HepG2 (cell line): ENCODE data around the gene TUBG1. TPM values are rescaled to one million over a fixed set of nuclear protein-coding genes. Genes with fewer than 3 reads are reported as not detected.
A peak's percentile ranks its signal among the peaks of the same experiment; 100 is the strongest.

Experiments
- AGO2 ChIP-seq: fragments of 200-400 bp; formaldehyde crosslinking; optimal IDR thresholded peaks from 2 replicates; pipeline ENCODE3; 2017; ENCODE audit warnings: mild to moderate bottlenecking, low read depth, low read length, moderate library complexity
- BRF2 ChIP-seq: sonication (generic); formaldehyde crosslinking; IDR thresholded peaks from 2 replicates; pipeline ENCODE4 v1.8.1; 2022; ENCODE audit warnings: mild to moderate bottlenecking, missing genetic modification reagents
- DMAP1 ChIP-seq: IDR thresholded peaks from 2 replicates; pipeline ENCODE4 v1.6.1; 2016
- GFI1 ChIP-seq: sonication (generic); formaldehyde crosslinking; IDR thresholded peaks from 2 replicates; pipeline ENCODE4 v1.5.0; 2020; ENCODE audit warnings: missing genetic modification reagents, mild to moderate bottlenecking, borderline replicate concordance
- GLMP ChIP-seq: sonication (generic); formaldehyde crosslinking; IDR thresholded peaks from 2 replicates; pipeline ENCODE4 v1.9.0; 2021; ENCODE audit warnings: missing genetic modification reagents, mild to moderate bottlenecking, borderline replicate concordance
- ISX ChIP-seq: sonication (generic); formaldehyde crosslinking; conservative IDR thresholded peaks from 2 replicates; pipeline ENCODE4 v1.5.0; 2020; ENCODE audit warnings: missing genetic modification reagents
- MED8 ChIP-seq: sonication (generic); formaldehyde crosslinking; IDR thresholded peaks from 2 replicates; pipeline ENCODE4 v1.8.1; 2023; ENCODE audit warnings: mild to moderate bottlenecking, missing genetic modification reagents; ENCODE audit not compliant: insufficient replicate concordance
- MYPOP ChIP-seq: sonication (generic); formaldehyde crosslinking; IDR thresholded peaks from 2 replicates; pipeline ENCODE4 v1.8.1; 2023; ENCODE audit warnings: mild to moderate bottlenecking, moderate library complexity, missing genetic modification reagents
- NFE2L1 ChIP-seq: sonication (generic); formaldehyde crosslinking; IDR thresholded peaks from 2 replicates; pipeline ENCODE4 v1.4.0; 2020; ENCODE audit warnings: missing genetic modification reagents, mild to moderate bottlenecking, borderline replicate concordance
- PBX2 ChIP-seq: IDR thresholded peaks from 2 replicates; pipeline ENCODE4 v1.6.1; 2016; ENCODE audit warnings: control low read depth
- U2AF2 ChIP-seq: fragments of 200-400 bp; formaldehyde crosslinking; IDR thresholded peaks from 2 replicates; pipeline ENCODE4 v1.6.1; 2017; ENCODE audit warnings: low read depth, mild to moderate bottlenecking, low read length
- ZBTB14 ChIP-seq: sonication (generic); formaldehyde crosslinking; IDR thresholded peaks from 2 replicates; pipeline ENCODE4 v1.4.0; 2020; ENCODE audit warnings: missing genetic modification reagents
- ZBTB37 ChIP-seq: sonication (generic); formaldehyde crosslinking; IDR thresholded peaks from 2 replicates; pipeline ENCODE4 v1.4.0; 2020; ENCODE audit warnings: mild to moderate bottlenecking, missing genetic modification reagents
- ZNF333 ChIP-seq: sonication (generic); formaldehyde crosslinking; IDR thresholded peaks from 2 replicates; pipeline ENCODE4 v1.4.0; 2020; ENCODE audit warnings: mild to moderate bottlenecking, missing genetic modification reagents, borderline replicate concordance
- ZNF512B ChIP-seq: sonication (generic); formaldehyde crosslinking; IDR thresholded peaks from 2 replicates; pipeline ENCODE4 v1.5.1; 2020; ENCODE audit warnings: missing genetic modification reagents, mild to moderate bottlenecking, borderline replicate concordance
- ZNF691 ChIP-seq: sonication (generic); formaldehyde crosslinking; IDR thresholded peaks from 2 replicates; pipeline ENCODE4 v1.4.0; 2020; ENCODE audit warnings: missing genetic modification reagents, low read depth, mild to moderate bottlenecking, borderline replicate concordance
- polyA plus RNA-seq, 8 experiments: library from polyadenylated mRNA; depleted of rRNA in 3 of 8; stranded (reverse) in 7 of 8; unstranded in 1 of 8; fragments of >200 nt; fragmentation: Illumina TruSeq in 4 of 8; extraction: Trizol in 4 of 8; gene quantifications; 2 replicates each; pipeline versions ENCODE4 v1.2.1 to v1.2.3, GENCODE V29; 2011 to 2016; ENCODE audit warnings: low read depth in 4 of 8, missing spikeins in 1 of 8, mixed read lengths in 1 of 8; ENCODE audit not compliant: insufficient read depth in 1 of 8
- total RNA-seq, 5 experiments: library from RNA; depleted of rRNA; stranded (reverse); fragments of >200 nt; fragmentation: Illumina TruSeq; extraction: Trizol; gene quantifications; 2 replicates each; pipeline ENCODE4 v1.2.3, GENCODE V29; 2016; ENCODE audit warnings: low read depth in 1 of 5

The TUBG1 gene
- total and polyA plus RNA-seq, 2 of the 13 experiments (the other 11 are each of a cell fraction or from before 2014, with no cell fraction given) = 74.1 to 137 TPM

- TF ChIP-seq ZNF691 (CRISPR knock-in tag) (peak; percentile 88; the same call in 1 of the 2 replicates), DMAP1 (peak; percentile 79), AGO2 (peak; percentile 38), MYPOP (CRISPR knock-in tag) (peak; percentile 65; the same call in 1 of the 2 replicates), MED8 (CRISPR knock-in tag) (peak; percentile 48), U2AF2 (no peak), GFI1 (CRISPR knock-in tag) (0 out of 2 replicates have a peak, but pooled peaks have one; percentile 0), ZNF333 (peak; percentile 72; the same call in 1 of the 2 replicates), NFE2L1 (CRISPR knock-in tag) (no peak), BRF2 (no peak), ZBTB14 (CRISPR knock-in tag) (peak; percentile 53; the same call in 1 of the 2 replicates), GLMP (CRISPR knock-in tag) (no peak), PBX2 (CRISPR knock-in tag) (no peak), ZBTB37 (CRISPR knock-in tag) (no peak), ISX (CRISPR knock-in tag) (no peak), ZNF512B (peak; percentile 60; the same call in 1 of the 2 replicates)
Observed at GRCh38 chr17:42659079-42659931, 49.8 kb downstream of the TUBG1 start, which contains the start of gene TUBG2 (continued).
